ENCODE data around the gene TNFRSF1B. TPM values are rescaled to one million over a fixed set of nuclear protein-coding genes. Genes with fewer than 3 reads are reported as not detected.

TNFRSF1B gene
- total RNA-seq, 4 donors from 2014 or later = 37.1 to 92.8 (median 64.0) TPM

DNA sequence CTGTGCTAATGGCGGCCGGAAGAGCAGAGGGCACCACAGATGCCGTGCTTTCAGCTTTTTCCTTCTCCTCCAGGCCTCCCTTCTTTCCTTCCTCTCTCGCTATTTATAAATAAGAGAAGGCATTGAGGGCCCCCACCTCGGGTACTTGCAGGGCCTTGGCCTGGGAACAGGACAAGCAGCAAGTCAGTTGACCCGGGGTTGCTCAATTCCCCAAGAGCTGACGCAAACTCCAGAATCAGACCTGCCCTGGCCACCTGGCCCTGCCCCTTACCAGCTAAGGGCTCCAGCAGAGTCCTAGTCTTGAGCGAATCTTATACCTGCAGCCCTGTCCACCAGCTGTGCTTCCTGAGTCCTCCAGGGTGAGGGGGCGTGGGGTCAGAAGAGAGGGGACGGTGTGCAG lies 13.5 kb downstream of the TNFRSF1B start:
- H3K27ac ChIP-seq = peak overlapping the region; percentile 44 to 87 (median 63)
- H3K4me1 ChIP-seq = peaks cover 8 to 74% (median 44%) of the 10 kb centered on the region in 4 donors
- no peaks in the 10 kb centered on the region for H3K27me3 ChIP-seq
- no peak overlapping the region for H3K4me3 ChIP-seq
- no peaks in the 10 kb centered on the region for H3K9me3 ChIP-seq
- no peaks in the 10 kb centered on the region for H3K36me3 ChIP-seq
- TF ChIP-seq CTCF (IDR thresholded peaks at IDR 0.05) (no peak), POLR2A (IDR thresholded peaks at IDR 0.05) (no peak)
- peak in 1 of 3 donors; percentile 81 for DNase-seq

- H3K27me3 ChIP-seq = no peaks in the 10 kb centered on the region
- no peak for DNase-seq
- TF ChIP-seq POLR2A (IDR thresholded peaks at IDR 0.05) = no peak
- TF ChIP-seq CTCF (IDR thresholded peaks at IDR 0.05) = no peak
- no peaks in the 10 kb centered on the region for H3K36me3 ChIP-seq
- H3K4me3 ChIP-seq = no peak overlapping the region
- H3K4me1 ChIP-seq = peaks cover 14 to 75% (median 46%) of the 10 kb centered on the region in 4 donors
- no peaks in the 10 kb centered on the region for H3K9me3 ChIP-seq
- peak overlapping the region; percentile 44 to 87 (median 63) for H3K27ac ChIP-seq
These were observed 14.1 kb downstream of the TNFRSF1B start for GRCh38 chr1:12180903-12181302.

GRCh38 chr1:12181568-12181967 lies 14.8 kb downstream of the TNFRSF1B start:
- H3K4me3 ChIP-seq = no peak overlapping the region
- H3K27me3 ChIP-seq = no peaks in the 10 kb centered on the region
- TF ChIP-seq CTCF (IDR thresholded peaks at IDR 0.05) (no peak), POLR2A (IDR thresholded peaks at IDR 0.05) (no peak)
- H3K4me1 ChIP-seq = peaks cover 18 to 80% (median 49%) of the 10 kb centered on the region in 4 donors
- DNase-seq = no peak
- no peaks in the 10 kb centered on the region for H3K9me3 ChIP-seq
- H3K36me3 ChIP-seq = no peaks in the 10 kb centered on the region
- H3K27ac ChIP-seq = peak overlapping the region; percentile 55 to 87 (median 72)

DNA sequence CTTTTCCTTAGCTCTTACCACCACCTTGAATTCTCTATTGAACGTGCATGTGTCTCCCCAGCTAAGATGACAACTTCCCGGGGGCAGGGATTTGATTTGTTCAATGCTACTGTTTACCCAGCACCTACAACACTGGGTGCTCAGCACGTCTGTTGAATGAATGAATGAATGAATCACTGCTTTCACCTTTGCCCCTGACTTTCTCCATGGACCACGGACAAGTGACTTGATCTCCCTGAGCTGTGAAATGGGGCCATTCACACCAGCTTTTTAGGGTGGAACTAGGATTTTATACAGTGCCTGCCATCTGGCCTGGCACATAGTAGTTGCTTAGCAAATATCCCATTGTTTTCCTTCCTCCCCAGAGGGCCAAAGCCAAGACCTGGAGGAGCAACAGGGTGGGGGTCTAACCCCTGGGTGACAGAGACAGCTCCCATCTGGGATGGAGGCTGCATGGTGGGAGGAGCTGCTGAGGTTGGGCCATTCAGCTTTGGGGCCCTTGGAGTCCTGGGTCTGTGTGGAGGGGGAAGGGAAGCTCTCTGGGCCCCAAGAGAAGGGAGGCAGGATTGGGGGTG lies 15.7 kb downstream of the TNFRSF1B start:
- Histone ChIP-seq H3K4me3 (no peak overlapping the region), H3K27me3 (no peaks in the 10 kb centered on the region), H3K9me3 (no peaks in the 10 kb centered on the region), H3K4me1 (peaks cover 21 to 80% (median 45%) of the 10 kb centered on the region in 4 donors), H3K36me3 (no peaks in the 10 kb centered on the region), H3K27ac (peak overlapping the region; percentile 55 to 87 (median 64))
- no peak for DNase-seq
- TF ChIP-seq CTCF (IDR thresholded peaks at IDR 0.05) (no peak), POLR2A (IDR thresholded peaks at IDR 0.05) (no peak)

DNA sequence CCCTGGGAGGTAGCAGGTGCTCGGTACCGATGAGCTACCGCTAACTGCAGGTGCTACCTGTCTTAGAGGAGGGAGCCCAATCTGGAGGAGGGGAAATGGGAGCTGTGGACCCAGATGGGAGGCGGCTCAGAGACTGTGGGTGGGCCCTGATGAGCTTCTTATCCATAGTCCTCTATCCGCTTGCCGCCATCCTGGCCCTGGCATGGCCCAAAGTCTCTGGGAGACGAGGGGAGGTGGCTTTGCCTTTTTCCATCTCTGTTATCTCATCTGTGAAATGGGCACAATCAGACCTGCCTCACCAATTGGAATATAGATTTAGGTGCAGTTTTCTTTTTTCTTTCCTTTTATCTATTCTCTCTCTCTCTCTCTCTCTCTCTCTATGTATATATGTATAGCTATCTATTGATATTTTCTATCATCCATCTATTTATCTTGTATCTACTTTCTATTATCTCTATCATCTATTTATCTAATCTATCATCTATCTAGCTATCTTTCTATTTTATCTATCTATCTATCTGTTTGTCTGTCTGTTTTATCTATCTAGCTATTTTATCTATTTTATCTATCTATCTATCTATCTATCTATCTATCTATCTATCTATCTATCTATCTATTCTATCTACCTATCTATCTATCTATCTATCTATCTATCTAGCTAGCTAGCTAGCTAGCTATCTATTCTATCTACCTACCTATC lies 16.5 kb downstream of the TNFRSF1B start:
- H3K9me3 ChIP-seq = no peaks in the 10 kb centered on the region
- DNase-seq = no peak
- no peaks in the 10 kb centered on the region for H3K27me3 ChIP-seq
- H3K4me3 ChIP-seq = no peak overlapping the region
- peaks cover 22 to 80% (median 42%) of the 10 kb centered on the region in 4 donors for H3K4me1 ChIP-seq
- no peak for TF ChIP-seq POLR2A (IDR thresholded peaks at IDR 0.05)
- no peak for TF ChIP-seq CTCF (IDR thresholded peaks at IDR 0.05)
- peak overlapping the region; percentile 71 to 87 (median 73) for H3K27ac ChIP-seq
- H3K36me3 ChIP-seq = no peaks in the 10 kb centered on the region
